GM12873 (cell line): Measurements from ENCODE around the gene BBS10.

Experiments
- TF ChIP-seq, protein P1 (sequence below): IDR thresholded peaks from 2 replicates; pipeline ENCODE4 v1.5.1; 2012; ENCODE audit warnings: low read depth, mild to moderate bottlenecking, moderate library complexity, low read length, control low read depth; ENCODE audit not compliant: insufficient read depth; ENCODE audit errors: missing control alignments

The BBS10 gene

DNA sequence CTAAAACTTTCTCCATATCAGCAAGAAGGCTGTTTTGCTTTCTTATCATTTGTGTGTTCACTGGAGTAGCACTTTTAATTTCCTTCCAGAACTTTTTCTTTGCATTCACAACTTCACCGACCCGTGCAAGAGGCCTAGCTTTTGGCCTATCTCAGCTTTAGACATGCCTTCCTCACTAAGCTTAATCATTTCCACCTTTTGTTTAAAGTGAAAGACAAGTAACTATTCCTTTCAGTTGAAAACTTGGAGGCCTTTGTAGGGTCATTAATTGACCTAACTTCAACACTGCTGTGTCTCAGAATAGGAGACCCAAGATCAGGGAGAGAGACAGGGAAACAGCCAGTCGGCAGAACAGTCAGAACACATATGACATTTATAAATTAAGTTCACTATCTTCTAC is 39.3 kb downstream of the BBS10 start:
- TF ChIP-seq, protein P1, sequence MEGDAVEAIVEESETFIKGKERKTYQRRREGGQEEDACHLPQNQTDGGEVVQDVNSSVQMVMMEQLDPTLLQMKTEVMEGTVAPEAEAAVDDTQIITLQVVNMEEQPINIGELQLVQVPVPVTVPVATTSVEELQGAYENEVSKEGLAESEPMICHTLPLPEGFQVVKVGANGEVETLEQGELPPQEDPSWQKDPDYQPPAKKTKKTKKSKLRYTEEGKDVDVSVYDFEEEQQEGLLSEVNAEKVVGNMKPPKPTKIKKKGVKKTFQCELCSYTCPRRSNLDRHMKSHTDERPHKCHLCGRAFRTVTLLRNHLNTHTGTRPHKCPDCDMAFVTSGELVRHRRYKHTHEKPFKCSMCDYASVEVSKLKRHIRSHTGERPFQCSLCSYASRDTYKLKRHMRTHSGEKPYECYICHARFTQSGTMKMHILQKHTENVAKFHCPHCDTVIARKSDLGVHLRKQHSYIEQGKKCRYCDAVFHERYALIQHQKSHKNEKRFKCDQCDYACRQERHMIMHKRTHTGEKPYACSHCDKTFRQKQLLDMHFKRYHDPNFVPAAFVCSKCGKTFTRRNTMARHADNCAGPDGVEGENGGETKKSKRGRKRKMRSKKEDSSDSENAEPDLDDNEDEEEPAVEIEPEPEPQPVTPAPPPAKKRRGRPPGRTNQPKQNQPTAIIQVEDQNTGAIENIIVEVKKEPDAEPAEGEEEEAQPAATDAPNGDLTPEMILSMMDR: no peak

DNA sequence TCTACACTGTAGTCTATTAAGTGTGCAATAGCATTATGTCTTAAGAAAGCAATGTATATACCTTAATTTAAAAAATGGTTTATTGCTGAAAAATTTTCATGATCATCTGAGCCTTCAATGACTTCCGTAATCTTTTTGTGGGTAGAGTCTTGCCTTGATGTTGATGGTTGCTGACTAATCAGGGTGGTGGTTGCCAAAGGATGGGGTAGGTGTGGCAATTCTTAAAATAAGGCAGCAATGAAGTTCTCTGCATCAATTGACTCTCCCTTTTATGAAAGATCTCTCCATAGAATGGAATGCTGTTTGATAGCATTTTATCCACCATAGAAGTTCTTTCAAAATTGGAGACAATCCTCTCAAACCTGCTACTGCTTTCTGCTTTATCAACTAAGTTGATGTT is 41.1 kb downstream of the BBS10 start:
- TF ChIP-seq, protein P1: no peak

DNA sequence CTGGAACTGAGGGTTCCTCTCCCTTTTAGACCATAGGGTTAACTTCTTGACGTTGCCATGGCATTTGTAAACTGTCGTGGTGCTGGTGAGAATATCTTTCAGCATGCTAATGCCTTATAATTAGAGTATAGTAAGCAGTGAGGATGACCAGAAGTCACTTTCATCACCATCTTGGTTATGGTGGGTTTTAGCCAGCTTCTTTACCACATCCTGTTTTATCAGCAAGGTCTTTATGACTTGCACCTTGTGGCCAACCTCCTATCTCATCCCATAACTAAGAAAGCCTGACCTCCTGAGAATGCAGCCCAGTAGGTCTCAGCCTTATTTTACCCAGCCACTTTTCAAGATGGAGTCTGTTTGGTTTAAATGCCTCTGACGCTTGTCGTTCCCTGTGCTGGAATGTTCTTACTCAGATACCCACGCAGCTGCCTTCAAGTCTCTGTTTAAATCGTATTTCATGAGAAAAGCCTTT is 44.2 kb downstream of the BBS10 start:
- TF ChIP-seq, protein P1: no peak

DNA sequence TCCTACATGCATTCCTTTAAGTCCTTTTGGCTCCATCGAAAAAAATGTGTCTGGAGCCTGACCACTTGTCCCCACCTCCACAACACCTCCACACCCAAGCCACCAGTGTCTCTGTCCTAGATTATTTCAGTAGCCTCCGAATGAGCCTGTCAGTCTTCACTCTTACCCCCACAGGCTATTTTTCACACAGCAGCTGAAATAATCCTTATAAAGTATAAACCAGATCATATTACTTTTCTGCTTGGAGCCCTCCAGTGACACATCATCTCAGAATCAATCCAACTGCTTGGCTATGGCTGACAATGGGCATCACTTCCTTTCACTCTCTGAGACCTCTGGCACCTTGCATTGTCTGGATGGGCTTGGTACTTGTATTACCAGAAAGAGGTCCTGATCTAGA is 44.9 kb downstream of the BBS10 start:
- TF ChIP-seq, protein P1: no peak

DNA sequence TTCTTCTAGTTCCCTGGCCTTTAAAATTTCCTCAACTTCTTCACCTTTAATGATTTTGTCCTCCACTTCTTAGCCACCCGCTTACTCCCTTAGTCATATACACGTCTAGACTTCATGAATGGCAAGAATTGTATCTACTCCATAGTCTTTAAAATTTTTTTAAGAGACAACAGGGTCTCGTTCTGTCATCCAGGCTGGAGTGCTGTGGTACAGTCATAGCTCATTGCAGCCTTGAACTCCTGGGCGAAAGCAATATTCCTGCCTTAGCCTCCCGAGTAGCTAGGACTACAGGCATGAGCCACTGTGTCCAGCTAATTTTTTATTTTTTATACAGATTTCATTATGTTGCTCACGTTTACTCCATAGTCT is 47.9 kb downstream of the BBS10 start:
- TF ChIP-seq, protein P1: no peak

DNA sequence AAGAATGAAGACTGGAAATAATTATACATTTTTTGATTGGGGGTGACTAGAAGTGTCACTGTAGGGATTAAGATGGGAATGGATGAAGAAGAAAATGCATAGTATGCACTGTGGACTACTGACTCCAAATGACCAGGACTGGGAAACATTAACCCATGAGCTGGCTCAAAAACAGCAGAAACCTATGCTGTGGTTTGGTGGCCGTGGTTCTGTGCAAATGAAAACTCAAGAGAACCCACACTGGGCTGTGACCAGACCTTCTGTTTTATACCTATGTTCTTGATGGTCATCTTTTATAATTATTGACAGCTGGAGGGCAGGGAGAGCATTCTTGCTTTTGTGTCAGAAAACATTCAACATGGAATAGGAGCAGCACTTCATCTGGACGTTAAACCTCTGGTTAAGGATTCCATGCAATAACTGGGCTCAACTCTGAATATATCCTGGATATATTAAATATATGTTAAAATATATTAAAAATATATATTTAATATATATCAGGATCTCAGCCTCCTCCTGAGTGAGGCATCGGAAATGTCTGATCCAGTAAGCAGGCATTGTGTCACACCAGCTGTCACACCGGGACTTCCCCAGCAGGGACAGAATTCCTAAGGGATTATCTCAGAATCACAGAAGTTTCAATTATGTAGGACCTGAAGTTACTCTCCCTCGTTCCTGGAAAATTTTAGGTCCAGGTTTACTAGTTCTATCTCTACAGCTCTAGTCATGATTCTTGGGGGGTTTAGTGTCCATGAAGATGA is 48.5 kb downstream of the BBS10 start:
- TF ChIP-seq, protein P1: no peak
